ENCODE results near the gene DCAF17. TPM values are rescaled to one million over a fixed set of nuclear protein-coding genes. Genes with fewer than 3 reads are reported as not detected.

Gene DCAF17
- total and polyA plus RNA-seq, 12 donors, result 2.0 to 10.5 (median 7.4) TPM

DNA sequence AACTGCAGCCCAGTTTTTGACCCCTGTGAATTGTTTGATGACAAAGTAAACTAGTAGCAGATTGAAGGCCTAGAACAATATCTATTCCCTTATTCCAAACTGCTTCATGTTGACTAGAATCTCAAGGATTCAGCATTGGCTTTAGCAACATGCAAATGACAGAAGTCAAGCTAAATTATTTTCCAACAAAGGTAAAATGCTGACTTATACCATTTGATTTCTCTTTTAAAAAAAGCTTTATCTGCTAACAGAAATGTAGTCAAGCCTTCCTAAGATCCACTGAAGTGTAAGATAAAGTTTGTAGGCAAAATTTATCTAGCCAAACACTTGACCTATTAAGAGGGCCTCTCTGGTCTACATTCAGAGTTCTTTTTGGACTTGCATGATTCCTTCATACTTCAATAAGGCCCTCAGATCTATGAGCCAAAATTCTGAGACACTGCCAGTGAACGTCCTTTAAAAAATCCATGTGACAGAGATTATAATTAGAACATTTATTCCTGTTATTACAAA is 78.7 kb downstream of the DCAF17 start:
- no peaks in the 10 kb centered on the region for H3K36me3 ChIP-seq
- WGBS, 2 donors, result 19 to 22% methylated on average over 1 of the region's 1 CpG
- peak in 2 of 8 donors; percentile 24 to 35 for ATAC-seq
- DNase-seq, result no peak
- H3K4me1 ChIP-seq, result peaks cover 0 to 6% (median 5%) of the 10 kb centered on the region in 9 donors
- no peaks in the 10 kb centered on the region for H3K27me3 ChIP-seq
- H3K27ac ChIP-seq, result no peak overlapping the region
- TF ChIP-seq, protein P1, sequence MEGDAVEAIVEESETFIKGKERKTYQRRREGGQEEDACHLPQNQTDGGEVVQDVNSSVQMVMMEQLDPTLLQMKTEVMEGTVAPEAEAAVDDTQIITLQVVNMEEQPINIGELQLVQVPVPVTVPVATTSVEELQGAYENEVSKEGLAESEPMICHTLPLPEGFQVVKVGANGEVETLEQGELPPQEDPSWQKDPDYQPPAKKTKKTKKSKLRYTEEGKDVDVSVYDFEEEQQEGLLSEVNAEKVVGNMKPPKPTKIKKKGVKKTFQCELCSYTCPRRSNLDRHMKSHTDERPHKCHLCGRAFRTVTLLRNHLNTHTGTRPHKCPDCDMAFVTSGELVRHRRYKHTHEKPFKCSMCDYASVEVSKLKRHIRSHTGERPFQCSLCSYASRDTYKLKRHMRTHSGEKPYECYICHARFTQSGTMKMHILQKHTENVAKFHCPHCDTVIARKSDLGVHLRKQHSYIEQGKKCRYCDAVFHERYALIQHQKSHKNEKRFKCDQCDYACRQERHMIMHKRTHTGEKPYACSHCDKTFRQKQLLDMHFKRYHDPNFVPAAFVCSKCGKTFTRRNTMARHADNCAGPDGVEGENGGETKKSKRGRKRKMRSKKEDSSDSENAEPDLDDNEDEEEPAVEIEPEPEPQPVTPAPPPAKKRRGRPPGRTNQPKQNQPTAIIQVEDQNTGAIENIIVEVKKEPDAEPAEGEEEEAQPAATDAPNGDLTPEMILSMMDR (IDR thresholded peaks at IDR 0.05), result no peak
- no peaks in the 10 kb centered on the region for H3K9me3 ChIP-seq
- intact Hi-C loops (cut with DNase I), result no loop called here
- H3K4me3 ChIP-seq, result no peak overlapping the region

DNA sequence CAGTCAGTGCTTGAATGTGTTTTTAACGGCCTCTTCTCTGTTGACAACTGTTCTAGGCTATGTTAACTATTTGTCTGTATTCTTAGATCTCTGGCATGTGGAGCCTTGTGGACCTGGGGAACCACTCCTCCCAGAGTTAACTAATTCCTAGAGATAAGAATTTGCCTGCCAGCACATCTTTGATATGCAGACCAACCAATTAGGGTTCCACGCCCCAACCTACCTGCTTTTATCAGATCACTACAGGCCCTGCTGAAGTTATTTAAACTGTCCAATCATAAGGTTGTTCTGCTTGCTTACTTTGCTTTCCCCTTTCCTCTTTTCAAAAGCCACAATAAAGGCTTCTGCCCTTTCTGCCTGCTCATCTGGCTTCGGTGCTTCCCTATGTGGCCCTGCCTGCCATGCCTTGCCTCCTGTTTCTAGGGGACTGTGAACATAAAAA is 79.7 kb downstream of the DCAF17 start:
- intact Hi-C loops (cut with DNase I), result no loop called here
- WGBS, 2 donors, result 58 to 62% methylated on average over 3 of the region's 3 CpGs

DNA sequence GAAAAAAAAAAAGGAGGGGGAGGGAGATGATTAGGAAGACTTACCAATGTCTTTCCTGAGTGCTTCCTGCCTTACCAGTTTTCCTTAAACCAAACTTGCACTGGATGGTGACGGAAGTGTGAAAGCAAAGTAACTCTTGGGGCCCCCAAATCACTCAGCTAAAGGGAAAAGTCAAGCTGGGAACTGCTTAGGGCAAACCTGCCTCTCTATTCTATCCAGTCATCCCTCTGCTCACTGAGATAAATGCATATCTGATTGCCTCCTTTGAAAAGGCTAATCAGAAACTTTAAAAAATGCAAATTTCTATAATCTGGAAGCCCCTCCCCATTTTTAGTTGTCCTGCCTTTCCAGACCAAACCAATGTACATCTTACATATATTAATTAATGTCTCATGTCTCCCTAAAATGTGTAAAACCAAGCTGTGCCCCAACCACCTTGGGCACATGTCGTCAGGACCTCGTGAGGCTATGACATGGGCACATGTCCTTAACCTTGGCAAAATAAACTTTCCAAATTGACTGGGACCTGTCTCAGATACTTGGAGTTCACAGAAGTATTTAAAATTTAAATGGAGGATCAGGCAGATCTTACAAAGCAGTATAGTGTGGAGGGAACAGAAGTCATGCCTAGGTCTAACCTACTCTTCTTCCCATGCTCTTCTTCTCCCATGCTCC is 81.0 kb downstream of the DCAF17 start:
- intact Hi-C loops (cut with DNase I), result no loop called here
- Histone ChIP-seq H3K36me3 (no peaks in the 10 kb centered on the region), H3K4me1 (peaks cover 0 to 9% (median 6%) of the 10 kb centered on the region in 9 donors), H3K27me3 (no peaks in the 10 kb centered on the region), H3K27ac (no peak overlapping the region), H3K4me3 (no peak overlapping the region), H3K9me3 (no peaks in the 10 kb centered on the region)
- 90% methylated on average over 3 of the region's 3 CpGs for WGBS, 2 donors
- ATAC-seq, result no peak
- TF ChIP-seq, protein P1 (IDR thresholded peaks at IDR 0.05), result no peak
- no peak for DNase-seq

More for the DNA sequence above, 79.7 kb downstream of the DCAF17 start:
- Histone ChIP-seq H3K27me3 (no peaks in the 10 kb centered on the region), H3K9me3 (no peaks in the 10 kb centered on the region), H3K27ac (no peak overlapping the region), H3K4me3 (no peak overlapping the region), H3K4me1 (peaks cover 0 to 6% (median 5%) of the 10 kb centered on the region in 9 donors), H3K36me3 (no peaks in the 10 kb centered on the region)
- TF ChIP-seq, protein P1 (IDR thresholded peaks at IDR 0.05), result no peak
- ATAC-seq (peak in 1 of 8 donors; percentile 41), DNase-seq (no peak)

DNA sequence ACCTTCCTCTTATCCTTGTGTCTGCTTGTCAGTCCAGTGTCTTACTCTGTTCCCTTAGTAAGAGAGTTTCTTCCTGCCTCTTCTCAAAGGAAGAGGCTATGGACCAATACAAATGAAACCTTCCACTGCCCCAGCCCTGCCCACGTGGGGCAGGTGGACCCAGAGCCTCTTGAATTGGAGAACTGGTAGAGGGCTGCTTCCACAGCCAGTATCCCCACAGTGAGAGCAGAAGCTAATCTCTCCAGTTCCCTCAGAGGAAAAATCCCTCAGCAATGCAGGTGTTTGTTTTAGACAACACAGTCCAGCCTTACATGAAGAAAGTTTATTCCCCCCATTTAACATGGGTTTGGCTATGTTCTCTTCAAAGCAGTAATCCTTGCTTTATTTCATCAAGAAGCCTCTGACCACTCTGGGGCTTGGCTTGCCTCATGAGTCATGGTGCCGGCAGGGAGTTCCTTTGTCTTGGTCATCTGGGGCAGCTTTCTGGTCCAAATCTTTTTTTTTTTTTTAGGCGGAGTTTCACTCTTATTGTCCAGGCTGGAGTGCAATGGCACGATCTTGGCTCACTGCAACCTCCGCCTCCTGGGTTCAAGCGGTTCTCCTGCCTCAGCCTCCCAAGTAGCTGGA is 81.8 kb downstream of the DCAF17 start:
- no peak overlapping the region for H3K4me3 ChIP-seq

More for the DNA sequence above, 81.8 kb downstream of the DCAF17 start:
- DNase-seq (no peak), ATAC-seq (peak in 1 of 8 donors; percentile 26)
- Histone ChIP-seq H3K9me3 (no peaks in the 10 kb centered on the region), H3K27ac (no peak overlapping the region), H3K27me3 (no peaks in the 10 kb centered on the region), H3K36me3 (no peaks in the 10 kb centered on the region), H3K4me1 (peaks cover 0 to 16% (median 10%) of the 10 kb centered on the region in 9 donors)
- 75 to 85% methylated on average over 6 of the region's 6 CpGs for WGBS, 2 donors
- intact Hi-C loops (cut with DNase I), result no loop called here
- TF ChIP-seq, protein P1 (IDR thresholded peaks at IDR 0.05), result no peak
